ENCODE measurements around the gene OAS2. TPM values are rescaled to one million over a fixed set of nuclear protein-coding genes. Genes with fewer than 3 reads are reported as not detected.

OAS2 gene
- total and polyA plus RNA-seq, 2 of the 4 experiments (the other 2 are of a cell fraction): under 0.01 TPM; not detected in 1

- TF ChIP-seq RFX5 (IDR thresholded peaks at IDR 0.05; ENCODE audit: low read depth, low read length) (no peak), MXI1 (IDR thresholded peaks at IDR 0.05; ENCODE audit: borderline replicate concordance, low read depth, low read length) (no peak), POLR2A (IDR thresholded peaks at IDR 0.05; ENCODE audit: low read depth, low read length) (no peak), NFE2L2 (IDR thresholded peaks at IDR 0.05; ENCODE audit: low read depth, low read length) (no peak), FOS (IDR thresholded peaks at IDR 0.05; ENCODE audit: low read depth, low read length) (no peak), BHLHE40 (IDR thresholded peaks at IDR 0.05; ENCODE audit: low read depth, low read length) (no peak), RAD21 (IDR thresholded peaks at IDR 0.05; ENCODE audit: low read length) (no peak), RCOR1 (IDR thresholded peaks at IDR 0.05; ENCODE audit: insufficient replicate concordance, low read length) (no peak)
- H3K56ac ChIP-seq (ENCODE audit: extremely low read depth, insufficient read depth, low read length): no peak overlapping the region
- no peak overlapping the region for H4K91ac ChIP-seq (ENCODE audit: insufficient read depth, low read depth, low read length)
- DNase-seq (no peak), ATAC-seq (ENCODE audit: low read depth) (no peak)
- in situ Hi-C loops (cut with MboI; ENCODE audit: low sequenced_read_pairs) (no loop called here), intact Hi-C loops (cut with micrococcal nuclease) (no loop called here), dilution Hi-C loops (cut with HindIII; ENCODE audit: low sequenced_read_pairs, unreplicated experiment) (no loop called here)
- H4K5ac ChIP-seq (ENCODE audit: low read depth, low read length): no peak overlapping the region
- H4K8ac ChIP-seq (ENCODE audit: low read depth in 2 of 2, low read length in 2 of 2): no peak overlapping the region
- no peaks in the 10 kb centered on the region for H3K9me3 ChIP-seq (ENCODE audit: control insufficient read depth, insufficient read depth, low read length)
- no peak overlapping the region for H2AK5ac ChIP-seq (ENCODE audit: low read depth, low read length)
- H2AFZ ChIP-seq (replicated peaks; ENCODE audit: low read length, poor library complexity): no peak overlapping the region
- BruUV-seq (replicated peaks): no TSS peak
- no peak overlapping the region for H2AK9ac ChIP-seq (replicated peaks; ENCODE audit: low read depth, low read length, poor library complexity)
- no peak overlapping the region for H2BK5ac ChIP-seq (ENCODE audit: low read depth, low read length, poor library complexity, severe bottlenecking)
- H3K4me2 ChIP-seq (ENCODE audit: low read depth, low read length): no peak overlapping the region
- H3K23ac ChIP-seq (ENCODE audit: low read depth, low read length): no peak overlapping the region
- H3K18ac ChIP-seq (ENCODE audit: low read depth, low read length): no peak overlapping the region
- H4K20me1 ChIP-seq (ENCODE audit: insufficient read depth, low read length): no peaks in the 10 kb centered on the region
- H3K27ac ChIP-seq (ENCODE audit: insufficient read depth, low read length): no peak overlapping the region
- no peak overlapping the region for H2BK15ac ChIP-seq (ENCODE audit: low read depth, low read length)
- CTCF ChIA-PET: no interaction called here
- no peaks in the 10 kb centered on the region for H3K79me1 ChIP-seq (ENCODE audit: low read depth in 1 of 2, low read length in 2 of 2)
- 30% methylated on average over 2 of the region's 4 CpGs; no CpG with 5 or more reads in 1 of the 2 experiments for WGBS, 2 experiments (ENCODE audit: extremely low coverage in 2 of 2, insufficient read length in 1 of 2)
- no peaks in the 10 kb centered on the region for H3K36me3 ChIP-seq (ENCODE audit: control insufficient read depth, insufficient read depth, low read length)
- no peak overlapping the region for H3K4ac ChIP-seq (ENCODE audit: low read depth, low read length)
- no peaks in the 10 kb centered on the region for H3K4me1 ChIP-seq (ENCODE audit: control insufficient read depth, insufficient read depth, low read length)
- H3K9me1 ChIP-seq (ENCODE audit: insufficient read depth, low read length): 0 out of 2 replicates have a peak, but pooled peaks cover 2% of the 10 kb centered on the region
- H3K4me3 ChIP-seq (ENCODE audit: insufficient read depth, low read depth, low read length): no peak overlapping the region
- H3K27me3 ChIP-seq (ENCODE audit: control insufficient read depth, insufficient read depth, low read length): peaks cover 32% of the 10 kb centered on the region
- no peak overlapping the region for H2BK120ac ChIP-seq (ENCODE audit: low read depth, low read length)
- no peak overlapping the region for H3K9ac ChIP-seq (ENCODE audit: low read depth, low read length)
- H3K14ac ChIP-seq (replicated peaks; ENCODE audit: low read depth, low read length): no peak overlapping the region
- H2BK20ac ChIP-seq (ENCODE audit: low read depth, low read length): no peak overlapping the region
- POLR2A ChIA-PET (ENCODE audit: unreplicated experiment): no interaction called here
These were observed 76.7 kb downstream of the OAS2 start for GRCh38 chr12:113054948-113055486.
